Mesenchymal stem cell (in vitro differentiated cells and primary cell): Measurements from ENCODE around the gene ZBTB39.

Experiments used
- DNase-seq: peaks from one replicate; pipeline ENCODE4 v3.0.0-alpha.2; 2013
- H2AFZ ChIP-seq: one replicate; pipeline ENCODE4 v1.6.1; 2013; ENCODE audit warnings: low read depth, mild to moderate bottlenecking, control low read depth, inconsistent platforms, low read length, moderate library complexity
- H2AK5ac ChIP-seq: 2 replicates; pipeline ENCODE4 v1.6.1; 2013; ENCODE audit warnings: low read length, moderate library complexity, mild to moderate bottlenecking, inconsistent platforms; ENCODE audit not compliant: severe bottlenecking
- H2BK120ac ChIP-seq: one replicate; pipeline ENCODE4 v1.6.1; 2013; ENCODE audit warnings: low read depth, mild to moderate bottlenecking, inconsistent platforms, low read length, moderate library complexity
- H2BK12ac ChIP-seq, 2 experiments: one replicate each; pipeline ENCODE4 v1.6.1; 2013; ENCODE audit warnings: inconsistent platforms in 2 of 2, low read length in 2 of 2, mild to moderate bottlenecking in 2 of 2, moderate library complexity in 2 of 2, control low read depth in 1 of 2
- H2BK15ac ChIP-seq: one replicate; pipeline ENCODE4 v1.6.1; 2013; ENCODE audit warnings: mild to moderate bottlenecking, low read depth, inconsistent platforms; ENCODE audit not compliant: poor library complexity, severe bottlenecking
- H2BK5ac ChIP-seq: 2 replicates; pipeline ENCODE4 v1.6.1; 2013; ENCODE audit warnings: low read depth, mild to moderate bottlenecking, low read length, control low read depth, inconsistent platforms; ENCODE audit not compliant: poor library complexity, severe bottlenecking
- H3K14ac ChIP-seq, 2 experiments: one replicate each; pipeline ENCODE4 v1.6.1; 2013; ENCODE audit warnings: inconsistent platforms in 2 of 2, low read length in 2 of 2, control low read depth in 1 of 2, mild to moderate bottlenecking in 1 of 2, moderate library complexity in 1 of 2
- H3K18ac ChIP-seq, 2 experiments: one replicate each; pipeline ENCODE4 v1.6.1; 2013; ENCODE audit warnings: inconsistent platforms in 2 of 2, low read length in 2 of 2, control low read depth in 1 of 2, low read depth in 1 of 2, mild to moderate bottlenecking in 1 of 2
- H3K23ac ChIP-seq, 2 experiments: one replicate each; pipeline ENCODE4 v1.6.1; 2013; ENCODE audit warnings: inconsistent platforms in 2 of 2, low read length in 2 of 2, mild to moderate bottlenecking in 2 of 2, moderate library complexity in 2 of 2, control low read depth in 1 of 2
- H3K27ac ChIP-seq: 2 replicates; pipeline ENCODE4 v1.5.1; 2013; ENCODE audit warnings: mild to moderate bottlenecking, moderate library complexity, low read length, control low read depth, inconsistent platforms; ENCODE audit not compliant: poor library complexity, severe bottlenecking
- H3K27me3 ChIP-seq, 2 experiments: 2 replicates each; pipeline versions ENCODE4 v1.6.1 to v1.7.0; 2013; ENCODE audit warnings: low read length in 2 of 2, mild to moderate bottlenecking in 2 of 2, moderate library complexity in 2 of 2, control low read depth in 1 of 2, inconsistent platforms in 1 of 2; ENCODE audit not compliant: control insufficient read depth in 1 of 2, insufficient read depth in 1 of 2
- H3K36me3 ChIP-seq, 2 experiments: 2 replicates each; pipeline versions ENCODE4 v1.6.1 to v1.7.0; 2013; ENCODE audit warnings: low read length in 2 of 2, control low read depth in 1 of 2, inconsistent platforms in 1 of 2, low read depth in 1 of 2, mild to moderate bottlenecking in 1 of 2; ENCODE audit not compliant: insufficient read depth in 2 of 2, control insufficient read depth in 1 of 2
- H3K4ac ChIP-seq, 2 experiments: one replicate each; pipeline ENCODE4 v1.6.1; 2013; ENCODE audit warnings: inconsistent platforms in 2 of 2, low read length in 2 of 2, mild to moderate bottlenecking in 2 of 2, moderate library complexity in 2 of 2, control low read depth in 1 of 2, low read depth in 1 of 2
- H3K4me1 ChIP-seq: 2 replicates; pipeline ENCODE4 v1.6.1; 2013; ENCODE audit warnings: low read depth, low read length, control low read depth; ENCODE audit not compliant: control insufficient read depth, insufficient read depth
- H3K4me2 ChIP-seq: 2 replicates; pipeline ENCODE4 v1.6.1; 2013; ENCODE audit warnings: low read length, mild to moderate bottlenecking, inconsistent platforms; ENCODE audit not compliant: poor library complexity, severe bottlenecking
- H3K4me3 ChIP-seq, 2 experiments: 2 replicates each; pipeline versions ENCODE4 v1.5.1 to v1.7.0; 2013; ENCODE audit warnings: low read length in 2 of 2, mild to moderate bottlenecking in 2 of 2, control low read depth in 1 of 2, low read depth in 1 of 2; ENCODE audit not compliant: insufficient read depth in 1 of 2
- H3K79me1 ChIP-seq: replicated peaks from 2 replicates; pipeline ENCODE4 v1.6.1; 2013; ENCODE audit warnings: mild to moderate bottlenecking, control low read depth, low read length, inconsistent platforms; ENCODE audit not compliant: poor library complexity, severe bottlenecking
- H3K9ac ChIP-seq: 2 replicates; pipeline ENCODE4 v1.7.0; 2013; ENCODE audit warnings: mild to moderate bottlenecking, low read length, moderate library complexity
- H3K9me3 ChIP-seq: 2 replicates; pipeline ENCODE4 v1.7.0; 2013; ENCODE audit warnings: mild to moderate bottlenecking, low read length; ENCODE audit not compliant: control insufficient read depth
- H4K8ac ChIP-seq: one replicate; pipeline ENCODE4 v1.6.1; 2013; ENCODE audit warnings: inconsistent platforms, mild to moderate bottlenecking, low read length, moderate library complexity
- H4K91ac ChIP-seq: one replicate; pipeline ENCODE4 v1.6.1; 2013; ENCODE audit warnings: mild to moderate bottlenecking, low read length, inconsistent platforms
- WGBS: methylation state at CpG from one replicate; pipeline ENCODE4 v1.1.7; 2013; ENCODE audit warnings: mixed read lengths; 5-methylcytosine and 5-hydroxymethylcytosine counted together

Gene ZBTB39

GRCh38 chr12:56999456-56999855, 6.9 kb downstream of the ZBTB39 start:
- H3K14ac ChIP-seq = no peak overlapping the region
- no peak overlapping the region for H3K4ac ChIP-seq
- no peaks in the 10 kb centered on the region for H3K9me3 ChIP-seq
- H2BK12ac ChIP-seq = no peak overlapping the region
- H3K4me3 ChIP-seq = no peak overlapping the region
- H2AFZ ChIP-seq = no peak overlapping the region
- DNase-seq = no peak
- H2BK5ac ChIP-seq = no peak overlapping the region
- H2AK5ac ChIP-seq = no peak overlapping the region
- peaks cover 7% of the 10 kb centered on the region for H3K4me1 ChIP-seq
- WGBS = 94% methylated on average over 3 of the region's 4 CpGs
- H4K91ac ChIP-seq = no peak overlapping the region
- H2BK120ac ChIP-seq = no peak overlapping the region
- H3K79me1 ChIP-seq = peaks cover 61% of the 10 kb centered on the region
- no peaks in the 10 kb centered on the region for H3K27me3 ChIP-seq
- H3K9ac ChIP-seq = peak overlapping the region; percentile 28
- no peak overlapping the region for H3K18ac ChIP-seq
- no peak overlapping the region for H4K8ac ChIP-seq
- no peak overlapping the region for H3K27ac ChIP-seq
- H2BK15ac ChIP-seq = no peak overlapping the region
- no peak overlapping the region for H3K4me2 ChIP-seq
- peaks cover 52 to 57% of the 10 kb centered on the region in 2 experiments for H3K36me3 ChIP-seq
- H3K23ac ChIP-seq = no peak overlapping the region

GRCh38 chr12:56998981-56999380, 7.4 kb downstream of the ZBTB39 start:
- Histone ChIP-seq H3K27me3 (no peaks in the 10 kb centered on the region), H3K4me1 (peaks cover 7% of the 10 kb centered on the region), H3K4me2 (no peak overlapping the region), H3K4me3 (no peak overlapping the region), H4K91ac (no peak overlapping the region), H3K18ac (no peak overlapping the region), H3K23ac (no peak overlapping the region), H2AK5ac (no peak overlapping the region), H3K4ac (no peak overlapping the region), H3K14ac (no peak overlapping the region), H2BK120ac (no peak overlapping the region), H3K27ac (no peak overlapping the region), H2BK12ac (no peak overlapping the region), H3K9me3 (no peaks in the 10 kb centered on the region), H4K8ac (no peak overlapping the region), H3K36me3 (peaks cover 48 to 52% of the 10 kb centered on the region in 2 experiments), H2AFZ (no peak overlapping the region), H2BK5ac (no peak overlapping the region), H3K79me1 (peaks cover 56% of the 10 kb centered on the region), H3K9ac (peak overlapping the region; percentile 28), H2BK15ac (no peak overlapping the region)
- DNase-seq = no peak
- 100% methylated on average over 4 of the region's 4 CpGs for WGBS

GRCh38 chr12:56998316-56998715, 8.0 kb downstream of the ZBTB39 start:
- H3K14ac ChIP-seq = no peak overlapping the region
- no peak overlapping the region for H2BK120ac ChIP-seq

GRCh38 chr12:56996793-56997545, 9.4 kb downstream of the ZBTB39 start:
- Histone ChIP-seq H3K27ac (no peak overlapping the region), H3K4me1 (peaks cover 7% of the 10 kb centered on the region), H3K36me3 (peaks cover 29 to 32% of the 10 kb centered on the region in 2 experiments), H2BK5ac (no peak overlapping the region), H4K8ac (no peak overlapping the region), H3K18ac (no peak overlapping the region), H3K4me3 (no peak overlapping the region), H2AFZ (no peak overlapping the region), H3K23ac (no peak overlapping the region), H3K4me2 (no peak overlapping the region), H4K91ac (no peak overlapping the region), H3K4ac (no peak overlapping the region), H2BK12ac (no peak overlapping the region), H2AK5ac (no peak overlapping the region), H3K9me3 (no peaks in the 10 kb centered on the region), H3K9ac (no peak overlapping the region), H3K27me3 (peaks cover 0 to 4% of the 10 kb centered on the region in 2 experiments), H2BK120ac (no peak overlapping the region), H3K79me1 (peaks cover 36% of the 10 kb centered on the region), H2BK15ac (no peak overlapping the region), H3K14ac (no peak overlapping the region)
- DNase-seq = no peak
- WGBS = 76% methylated on average over 12 of the region's 12 CpGs

More at GRCh38 chr12:56998316-56998715, 8.0 kb downstream of the ZBTB39 start:
- no peak overlapping the region for H2AFZ ChIP-seq
- no peak overlapping the region for H2AK5ac ChIP-seq
- H3K79me1 ChIP-seq = peaks cover 50% of the 10 kb centered on the region
- peaks cover 0 to under 1% of the 10 kb centered on the region in 2 experiments for H3K27me3 ChIP-seq
- peaks cover 41 to 45% of the 10 kb centered on the region in 2 experiments for H3K36me3 ChIP-seq
- H4K91ac ChIP-seq = no peak overlapping the region
- no peak overlapping the region for H3K18ac ChIP-seq
- H3K9me3 ChIP-seq = no peaks in the 10 kb centered on the region
- H3K4me2 ChIP-seq = no peak overlapping the region
- no peak overlapping the region for H2BK5ac ChIP-seq
- H3K27ac ChIP-seq = no peak overlapping the region
- H2BK12ac ChIP-seq = no peak overlapping the region
- H3K4me3 ChIP-seq = no peak overlapping the region
- H3K9ac ChIP-seq = peak overlapping the region; percentile 28
- no peak overlapping the region for H4K8ac ChIP-seq
- no peak overlapping the region for H2BK15ac ChIP-seq
- H3K4ac ChIP-seq = no peak overlapping the region
- peaks cover 7% of the 10 kb centered on the region for H3K4me1 ChIP-seq
- 93% methylated on average over 6 of the region's 6 CpGs for WGBS
- no peak overlapping the region for H3K23ac ChIP-seq
- DNase-seq = no peak
